GM12801 (cell line): ENCODE data around the gene ARL1.

Experiments
- TF ChIP-seq, protein P1 (sequence below): IDR thresholded peaks from one replicate; pipeline ENCODE4 v1.5.1; 2011; ENCODE audit warnings: control low read depth; ENCODE audit not compliant: insufficient read length; ENCODE audit errors: extremely low read depth

Gene ARL1

DNA sequence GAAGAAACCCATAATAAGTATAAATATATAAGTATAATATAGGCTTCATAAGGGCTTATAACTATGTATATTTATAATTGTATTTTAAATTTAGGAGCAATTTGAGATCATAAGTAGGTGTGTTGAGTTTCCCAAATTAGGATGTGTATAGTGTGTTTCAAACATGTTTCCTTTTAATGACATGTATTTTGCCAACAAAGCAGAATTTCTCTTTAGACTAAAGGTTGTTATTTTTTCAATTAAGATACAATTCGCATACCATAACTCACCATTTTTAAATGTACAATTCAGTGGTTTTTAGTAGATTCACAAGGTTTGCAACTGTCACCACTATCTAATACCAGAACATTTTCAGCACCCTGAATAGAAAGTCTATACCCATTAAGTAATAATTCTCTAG lies 7.7 kb upstream of the ARL1 start:
- TF ChIP-seq, protein P1, sequence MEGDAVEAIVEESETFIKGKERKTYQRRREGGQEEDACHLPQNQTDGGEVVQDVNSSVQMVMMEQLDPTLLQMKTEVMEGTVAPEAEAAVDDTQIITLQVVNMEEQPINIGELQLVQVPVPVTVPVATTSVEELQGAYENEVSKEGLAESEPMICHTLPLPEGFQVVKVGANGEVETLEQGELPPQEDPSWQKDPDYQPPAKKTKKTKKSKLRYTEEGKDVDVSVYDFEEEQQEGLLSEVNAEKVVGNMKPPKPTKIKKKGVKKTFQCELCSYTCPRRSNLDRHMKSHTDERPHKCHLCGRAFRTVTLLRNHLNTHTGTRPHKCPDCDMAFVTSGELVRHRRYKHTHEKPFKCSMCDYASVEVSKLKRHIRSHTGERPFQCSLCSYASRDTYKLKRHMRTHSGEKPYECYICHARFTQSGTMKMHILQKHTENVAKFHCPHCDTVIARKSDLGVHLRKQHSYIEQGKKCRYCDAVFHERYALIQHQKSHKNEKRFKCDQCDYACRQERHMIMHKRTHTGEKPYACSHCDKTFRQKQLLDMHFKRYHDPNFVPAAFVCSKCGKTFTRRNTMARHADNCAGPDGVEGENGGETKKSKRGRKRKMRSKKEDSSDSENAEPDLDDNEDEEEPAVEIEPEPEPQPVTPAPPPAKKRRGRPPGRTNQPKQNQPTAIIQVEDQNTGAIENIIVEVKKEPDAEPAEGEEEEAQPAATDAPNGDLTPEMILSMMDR = no peak

DNA sequence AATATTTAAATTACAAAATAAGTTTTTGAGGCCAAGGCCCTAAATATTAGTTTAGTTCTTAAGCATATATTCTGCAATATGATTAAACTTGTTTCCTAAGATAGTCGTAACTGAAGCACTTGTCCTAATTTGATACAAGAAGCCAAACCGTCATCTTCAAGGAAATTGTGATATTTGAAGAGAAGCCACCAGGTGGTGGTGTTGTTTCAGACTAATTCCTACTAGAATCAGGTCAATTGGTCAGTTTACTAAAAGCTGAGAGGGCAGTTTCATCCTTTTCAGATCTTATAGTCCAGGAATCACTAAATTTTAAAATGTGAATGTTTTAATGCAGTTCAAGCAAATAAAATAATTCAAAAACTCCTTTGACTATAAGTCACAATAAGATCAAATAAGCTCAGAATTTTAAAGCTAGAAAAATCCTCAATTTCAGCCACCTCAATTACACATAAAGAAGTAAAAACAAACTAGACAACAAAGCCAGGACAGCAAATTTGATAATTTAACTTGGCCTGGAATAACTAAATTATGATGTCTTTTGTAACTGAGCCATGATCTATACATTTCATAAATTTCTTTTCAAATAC lies 7.1 kb upstream of the ARL1 start:
- TF ChIP-seq, protein P1 = no peak

DNA sequence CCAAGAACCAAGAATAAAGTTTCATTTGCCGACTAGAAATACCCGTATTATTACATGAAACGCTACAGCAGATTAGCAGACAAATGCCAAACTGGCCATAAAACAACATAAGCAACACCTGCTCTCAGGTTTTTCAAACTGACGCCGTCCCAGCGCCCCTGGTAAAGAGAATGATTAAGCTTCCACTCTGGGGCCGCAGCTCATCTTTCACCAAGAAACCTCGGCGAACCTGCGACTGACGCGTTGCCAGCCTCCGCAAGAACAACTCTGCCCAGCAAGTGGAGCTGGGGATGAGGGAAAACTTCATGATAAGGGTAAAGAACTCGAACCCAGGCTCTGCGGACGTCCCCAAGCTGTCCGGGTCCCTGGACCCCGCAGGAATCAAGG lies 530 bp downstream of the ARL1 start:
- TF ChIP-seq, protein P1 = no peak

DNA sequence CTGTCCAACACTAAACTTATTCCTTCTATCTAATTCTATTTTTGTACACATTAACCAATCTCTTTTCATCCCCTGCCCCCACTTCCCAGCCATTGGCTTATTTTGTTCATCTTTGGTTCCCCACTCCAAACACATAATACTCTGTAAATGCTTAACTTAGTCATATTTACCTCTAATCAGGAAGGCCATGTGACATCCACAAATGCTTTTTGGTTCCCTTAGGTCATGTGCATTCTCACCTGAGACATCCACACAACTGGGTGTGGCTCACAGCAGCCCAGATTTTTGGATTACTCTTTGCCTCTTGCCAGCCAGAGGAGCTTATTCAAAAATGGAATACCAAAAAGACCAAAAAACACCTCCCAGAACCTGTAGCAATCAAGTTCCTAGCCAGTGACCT lies 28.4 kb downstream of the ARL1 start:
- TF ChIP-seq, protein P1 = no peak

DNA sequence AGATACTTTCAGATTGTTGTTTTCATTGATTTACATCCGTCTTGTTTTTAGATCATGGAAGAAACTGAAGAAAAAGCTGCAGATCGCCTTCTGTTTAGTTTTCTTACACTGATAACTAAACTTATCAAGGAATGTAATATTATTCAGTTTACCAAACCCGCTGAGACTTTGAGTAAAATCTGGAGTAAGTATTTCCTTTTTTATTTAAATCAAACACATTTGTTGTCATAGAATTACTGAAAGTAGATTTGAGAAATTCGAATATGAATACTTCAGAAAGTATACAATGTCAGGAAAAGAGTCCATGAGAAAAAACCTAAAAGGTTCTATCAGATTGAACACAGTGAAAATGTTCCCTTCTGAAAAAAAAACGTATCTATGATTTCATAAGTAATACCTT lies 32.0 kb downstream of the ARL1 start:
- TF ChIP-seq, protein P1 = no peak

DNA sequence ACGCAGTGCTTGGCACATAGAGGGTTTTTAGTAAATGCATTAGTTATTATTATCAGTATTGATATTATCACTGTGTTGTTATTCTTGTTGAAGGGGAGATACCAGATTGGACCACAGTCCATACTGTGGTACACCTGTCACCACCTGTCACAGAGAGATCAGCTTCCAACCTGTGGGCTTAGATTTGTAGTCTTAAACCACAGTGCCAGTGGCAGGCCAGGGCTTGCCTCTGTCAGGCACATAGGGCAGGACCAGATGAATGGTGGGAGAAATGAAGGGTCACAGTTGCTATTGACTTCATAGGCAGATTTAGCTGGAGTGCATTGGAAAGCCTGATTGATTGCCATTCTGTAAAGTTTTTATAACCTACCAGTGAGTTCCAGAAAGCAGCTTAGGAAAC lies 35.1 kb downstream of the ARL1 start:
- TF ChIP-seq, protein P1 = no peak

DNA sequence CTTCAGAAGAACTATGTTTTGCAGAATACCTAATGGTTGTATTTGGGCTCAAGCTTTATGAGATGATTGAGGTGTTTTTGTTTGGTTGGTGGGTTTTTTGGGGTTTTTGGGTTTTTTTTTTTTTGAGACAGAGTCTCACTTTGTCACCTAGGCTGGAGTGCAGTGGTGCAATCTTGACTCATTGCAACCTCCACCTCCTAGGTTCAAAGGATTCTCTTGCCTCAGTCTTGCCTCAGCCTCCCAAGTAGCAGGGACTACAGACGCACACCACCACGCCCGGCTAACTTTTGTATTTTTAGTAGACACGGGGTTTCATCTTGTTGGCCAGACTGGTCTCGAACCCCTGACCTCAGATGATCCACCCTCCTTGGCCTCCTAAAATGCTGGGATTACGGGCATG lies 39.6 kb downstream of the ARL1 start:
- TF ChIP-seq, protein P1 = no peak
